HepG2 (cell line): ENCODE data around the gene TLCD5. TPM values are rescaled to one million over a fixed set of nuclear protein-coding genes. Genes with fewer than 3 reads are reported as not detected.

ENCODE experiments used
- ATAC-seq: fragments of 200-7000 bp; cut with Tn5 transposase; 3 replicates; pipeline ENCODE4 v1.9.1; 2020; ENCODE audit warnings: mild to moderate bottlenecking, moderate library complexity
- BruUV-seq: library from RNA; stranded (reverse); fragments of 400-500 nt; replicated peaks from 2 replicates; lab custom pipeline; 2021; lab: Mats Ljungman, UMichigan
- CTCF ChIA-PET: fragments of 300-600 bp; formaldehyde crosslinking; extraction: SDS; loops from one replicate; lab custom pipeline; 2021; ENCODE audit warnings: low total read pairs, inconsistent platforms, low intra/inter-chr PET ratio; lab: Yijun Ruan, JAX
- POLR2A ChIA-PET: fragments of 350-600 bp; sonication (Branson Sonifier 250); formaldehyde crosslinking; loops from one replicate; lab custom pipeline; 2020; ENCODE audit warnings: antibody characterized with exemption, inconsistent platforms; lab: Yijun Ruan, JAX
- DNase-seq: peaks from one replicate; pipeline ENCODE4 v3.0.0-alpha.2; 2015; ENCODE audit warnings: low spot score
- FAIRE-seq: peaks from 3 replicates; lab custom pipeline; 2011; peaks lifted over from hg19 to GRCh38; lab: Jason Lieb, UNC
- H2AFZ ChIP-seq: one replicate; pipeline ENCODE4 v1.6.1; 2011; ENCODE audit warnings: low read length, inconsistent platforms
- H3K27ac ChIP-seq: fragments of 300-600 bp; 3 replicates; pipeline ENCODE4 v1.8.0; 2011; ENCODE audit warnings: mixed run types, mild to moderate bottlenecking, mixed read lengths, low read length, inconsistent platforms; ENCODE audit not compliant: insufficient read depth; ENCODE audit errors: extremely low read length
- H3K27me3 ChIP-seq, 2 experiments: fragments of 200-600 bp in 1 of 2; 2 replicates in 1 of 2; 3 replicates in 1 of 2; pipeline versions ENCODE4 v1.6.0 to v1.8.0; 2011; ENCODE audit warnings: low read length in 2 of 2, mild to moderate bottlenecking in 2 of 2, moderate library complexity in 2 of 2, inconsistent platforms in 1 of 2; ENCODE audit not compliant: insufficient read depth in 2 of 2, control insufficient read depth in 1 of 2
- H3K36me3 ChIP-seq, 2 experiments: fragments of 200-600 bp in 1 of 2; replicated peaks in 1 of 2; 2 replicates in 1 of 2; 3 replicates in 1 of 2; pipeline versions ENCODE4 v1.5.1 to v1.8.0; 2011; ENCODE audit warnings: low read length in 2 of 2, inconsistent platforms in 1 of 2; ENCODE audit not compliant: insufficient read depth in 2 of 2, control insufficient read depth in 1 of 2
- H3K4me1 ChIP-seq: 2 replicates; pipeline ENCODE4 v1.5.1; 2012; ENCODE audit warnings: low read length, inconsistent platforms; ENCODE audit not compliant: insufficient read depth
- H3K4me2 ChIP-seq: 2 replicates; pipeline ENCODE4 v1.6.0; 2011; ENCODE audit warnings: low read depth, low read length, inconsistent platforms
- H3K4me3 ChIP-seq, 3 experiments: fragments of 200-600 bp in 1 of 3; sonication (generic), shearing (Covaris generic) in 1 of 3; replicated peaks in 1 of 3; 2 replicates each; pipeline ENCODE4 v1.5.1; 2011 to 2016; ENCODE audit warnings: low read length in 3 of 3, inconsistent platforms in 2 of 3, low read depth in 2 of 3, mild to moderate bottlenecking in 2 of 3, control low read depth in 1 of 3, mixed read lengths in 1 of 3; ENCODE audit not compliant: insufficient read depth in 1 of 3
- H3K79me2 ChIP-seq: one replicate; pipeline ENCODE4 v1.6.1; 2011; ENCODE audit warnings: low read length, inconsistent platforms; ENCODE audit not compliant: insufficient read depth
- H3K9ac ChIP-seq: 2 replicates; pipeline ENCODE4 v1.6.0; 2011; ENCODE audit warnings: mild to moderate bottlenecking, low read depth, low read length, inconsistent platforms; ENCODE audit not compliant: insufficient read depth
- H3K9me3 ChIP-seq: 2 replicates; pipeline ENCODE4 v1.5.1; 2012; ENCODE audit warnings: mild to moderate bottlenecking, low read length
- H4K20me1 ChIP-seq: 2 replicates; pipeline ENCODE4 v1.6.0; 2011; ENCODE audit warnings: inconsistent platforms, mild to moderate bottlenecking, low read length, moderate library complexity; ENCODE audit not compliant: insufficient read depth
- AGO1 ChIP-seq: fragments of 200-400 bp; formaldehyde crosslinking; IDR thresholded peaks from 2 replicates; pipeline ENCODE4 v1.6.1; 2017; ENCODE audit warnings: mild to moderate bottlenecking, low read depth, low read length, moderate library complexity; ENCODE audit not compliant: poor library complexity, severe bottlenecking
- ARID3A ChIP-seq: IDR thresholded peaks from 2 replicates; pipeline ENCODE4 v1.6.1; 2012; ENCODE audit warnings: low read depth, low read length, improper control_type of control experiment
- ETV6 ChIP-seq: sonication (generic); formaldehyde crosslinking; conservative IDR thresholded peaks from 2 replicates; pipeline ENCODE4 v1.4.0; 2020; ENCODE audit warnings: missing genetic modification reagents
- FOXJ3 ChIP-seq: sonication (generic); formaldehyde crosslinking; IDR thresholded peaks from 2 replicates; pipeline ENCODE4 v1.4.0; 2020; ENCODE audit warnings: missing genetic modification reagents, mild to moderate bottlenecking, borderline replicate concordance
- GFI1 ChIP-seq: sonication (generic); formaldehyde crosslinking; IDR thresholded peaks from 2 replicates; pipeline ENCODE4 v1.5.0; 2020; ENCODE audit warnings: missing genetic modification reagents, mild to moderate bottlenecking, borderline replicate concordance
- HCFC1 ChIP-seq: fragments of 150-350 bp; IDR thresholded peaks from 2 replicates; pipeline ENCODE4 v1.6.1; 2014; ENCODE audit warnings: low read depth, low read length
- TCF12 ChIP-seq, 2 experiments: fragments of 450-650 bp in 1 of 2; sonication (generic) in 1 of 2; formaldehyde crosslinking in 1 of 2; IDR thresholded peaks; 2 replicates each; pipeline versions ENCODE4 v1.6.1 to v1.8.0; 2017 to 2022; ENCODE audit warnings: antibody characterized with exemption in 1 of 2, mild to moderate bottlenecking in 1 of 2, missing genetic modification reagents in 1 of 2, moderate library complexity in 1 of 2
- XRCC5 ChIP-seq: fragments of 200-400 bp; formaldehyde crosslinking; optimal IDR thresholded peaks from 2 replicates; pipeline ENCODE3; 2017; ENCODE audit warnings: mild to moderate bottlenecking, low read length
- ZNF138 ChIP-seq: sonication (generic); formaldehyde crosslinking; IDR thresholded peaks from 2 replicates; pipeline ENCODE4 v1.5.0; 2020; ENCODE audit warnings: mild to moderate bottlenecking, low read depth, missing genetic modification reagents
- ZNF143 ChIP-seq: sonication (generic); formaldehyde crosslinking; IDR thresholded peaks from 2 replicates; pipeline ENCODE4 v1.4.0; 2020; ENCODE audit warnings: missing genetic modification reagents
- ZNF251 ChIP-seq: sonication (generic); formaldehyde crosslinking; IDR thresholded peaks from 2 replicates; pipeline ENCODE4 v1.9.0; 2021; ENCODE audit warnings: mild to moderate bottlenecking, missing genetic modification reagents
- ZNF3 ChIP-seq: IDR thresholded peaks from 2 replicates; pipeline ENCODE4 v1.7.0; 2017; ENCODE audit warnings: inconsistent platforms
- ZNF512 ChIP-seq: sonication (generic); formaldehyde crosslinking; IDR thresholded peaks from 2 replicates; pipeline ENCODE4 v1.4.0; 2020; ENCODE audit warnings: mild to moderate bottlenecking, missing genetic modification reagents
- ZNF672 ChIP-seq: sonication (generic); formaldehyde crosslinking; IDR thresholded peaks from 2 replicates; pipeline ENCODE4 v1.8.1; 2022; ENCODE audit warnings: missing genetic modification reagents
- ZNF678 ChIP-seq: sonication (generic); formaldehyde crosslinking; IDR thresholded peaks from 2 replicates; pipeline ENCODE4 v1.4.0; 2020; ENCODE audit warnings: mild to moderate bottlenecking, missing genetic modification reagents
- ZNF746 ChIP-seq: sonication (generic); formaldehyde crosslinking; IDR thresholded peaks from 2 replicates; pipeline ENCODE4 v1.8.0; 2022; ENCODE audit warnings: mild to moderate bottlenecking, missing genetic modification reagents
- ZNF816 ChIP-seq: sonication (generic); formaldehyde crosslinking; IDR thresholded peaks from 2 replicates; pipeline ENCODE4 v1.8.0; 2022; ENCODE audit warnings: missing genetic modification reagents, mild to moderate bottlenecking, borderline replicate concordance
- ZNF878 ChIP-seq: sonication (generic); formaldehyde crosslinking; IDR thresholded peaks from 2 replicates; pipeline ENCODE4 v1.8.1; 2023; ENCODE audit warnings: mild to moderate bottlenecking, missing genetic modification reagents, moderate library complexity
- ZSCAN20 ChIP-seq: sonication (generic); formaldehyde crosslinking; IDR thresholded peaks from 2 replicates; pipeline ENCODE4 v1.4.0; 2020; ENCODE audit warnings: missing genetic modification reagents, mild to moderate bottlenecking, borderline replicate concordance
- WGBS: methylation state at CpG from one replicate; pipeline ENCODE4 v1.1.6; 2017; ENCODE audit warnings: low lambda C conversion rate; 5-methylcytosine and 5-hydroxymethylcytosine counted together
- in situ Hi-C: cut with HindIII; loops from 2 replicates; pipeline ENCODE4 v1.10.0; 2017; ENCODE audit warnings: low pct_unique_long_range_greater_than_20kb; ENCODE audit not compliant: extremely low pct_ligation_motif_present
- intact Hi-C: fragments of 100-400 bp; cut with micrococcal nuclease; formaldehyde crosslinking; loops from one replicate; pipeline ENCODE4 v1.10.0; 2022; ENCODE audit not compliant: unreplicated experiment
- polyA plus RNA-seq, 8 experiments: library from polyadenylated mRNA; depleted of rRNA in 3 of 8; stranded (reverse) in 7 of 8; unstranded in 1 of 8; fragments of >200 nt; fragmentation: Illumina TruSeq in 4 of 8; extraction: Trizol in 4 of 8; gene quantifications; 2 replicates each; pipeline versions ENCODE4 v1.2.1 to v1.2.3, GENCODE V29; 2011 to 2016; ENCODE audit warnings: low read depth in 4 of 8, missing spikeins in 1 of 8, mixed read lengths in 1 of 8; ENCODE audit not compliant: insufficient read depth in 1 of 8
- total RNA-seq, 5 experiments: library from RNA; depleted of rRNA; stranded (reverse); fragments of >200 nt; fragmentation: Illumina TruSeq; extraction: Trizol; gene quantifications; 2 replicates each; pipeline ENCODE4 v1.2.3, GENCODE V29; 2016; ENCODE audit warnings: low read depth in 1 of 5

Gene TLCD5
- total and polyA plus RNA-seq, 2 of the 13 experiments (the other 11 are each of a cell fraction or from before 2014, with no cell fraction given): 6.1 to 7.6 TPM

- Histone ChIP-seq H4K20me1 (no peaks in the 10 kb centered on the region), H3K27ac (no peak overlapping the region), H2AFZ (no peak overlapping the region), H3K79me2 (no peaks in the 10 kb centered on the region), H3K4me3 (no peak overlapping the region), H3K36me3 (no peaks in the 10 kb centered on the region), H3K4me2 (no peak overlapping the region), H3K27me3 (peaks cover 5 to 27% of the 10 kb centered on the region in 2 experiments; a peak in 3 of 5 replicates), H3K9ac (no peak overlapping the region), H3K4me1 (peaks cover 20% of the 10 kb centered on the region), H3K9me3 (no peaks in the 10 kb centered on the region)
- FAIRE-seq (no peak), ATAC-seq (no peak), DNase-seq (no peak)
- in situ Hi-C loops: no loop called here
- TF ChIP-seq TCF12 (IDR thresholded peaks at IDR 0.05): no peak
- no peak for TF ChIP-seq TCF12 (CRISPR knock-in tag; IDR thresholded peaks at IDR 0.05)
- TF ChIP-seq AGO1: no peak
- TF ChIP-seq ETV6: no peak
- TF ChIP-seq HCFC1: no peak
- no peak for TF ChIP-seq ZNF672
- no peak for TF ChIP-seq ZNF138 (CRISPR knock-in tag)
- no peak for TF ChIP-seq ARID3A
- TF ChIP-seq ZNF3 (CRISPR knock-in tag): no peak
- BruUV-seq: no TSS peak
- ChIA-PET POLR2A (no interaction called here), CTCF (no interaction called here)
- intact Hi-C loops: no loop called here
- WGBS: 52% methylated on average over 4 of the region's 4 CpGs
Measured at GRCh38 chr11:120285256-120285655, 39.8 kb upstream of the TLCD5 start.

GRCh38 chr11:120288021-120288420 lies 37.1 kb upstream of the TLCD5 start:
- Histone ChIP-seq H3K27ac (no peak overlapping the region), H2AFZ (no peak overlapping the region), H3K27me3 (peaks cover 2 to 16% of the 10 kb centered on the region in 2 experiments; a peak in 3 of 5 replicates), H3K4me1 (peaks cover 14% of the 10 kb centered on the region), H3K36me3 (no peaks in the 10 kb centered on the region), H3K79me2 (no peaks in the 10 kb centered on the region), H4K20me1 (no peaks in the 10 kb centered on the region), H3K9me3 (no peaks in the 10 kb centered on the region), H3K9ac (no peak overlapping the region), H3K4me2 (no peak overlapping the region), H3K4me3 (no peak overlapping the region)
- in situ Hi-C loops: no loop called here
- no TSS peak for BruUV-seq
- ATAC-seq (no peak), FAIRE-seq (no peak), DNase-seq (no peak)
- 1% methylated on average over 2 of the region's 2 CpGs for WGBS
- intact Hi-C loops: no loop called here
- POLR2A ChIA-PET: no interaction called here
- CTCF ChIA-PET: no interaction called here
- TF ChIP-seq FOXJ3: no peak
- TF ChIP-seq ZNF251: no peak
- no peak for TF ChIP-seq ZNF143 (CRISPR knock-in tag)
- TF ChIP-seq ZNF678 (CRISPR knock-in tag): no peak
- TF ChIP-seq ZNF746 (CRISPR knock-in tag): no peak
- no peak for TF ChIP-seq ZNF816
- no peak for TF ChIP-seq ZSCAN20
- TF ChIP-seq XRCC5: no peak
- TF ChIP-seq GFI1 (CRISPR knock-in tag): no peak
- TF ChIP-seq ZNF878 (CRISPR knock-in tag): no peak
- no peak for TF ChIP-seq ZNF512 (CRISPR knock-in tag)
